ENCODE data around the gene HNF1A.

DNA sequence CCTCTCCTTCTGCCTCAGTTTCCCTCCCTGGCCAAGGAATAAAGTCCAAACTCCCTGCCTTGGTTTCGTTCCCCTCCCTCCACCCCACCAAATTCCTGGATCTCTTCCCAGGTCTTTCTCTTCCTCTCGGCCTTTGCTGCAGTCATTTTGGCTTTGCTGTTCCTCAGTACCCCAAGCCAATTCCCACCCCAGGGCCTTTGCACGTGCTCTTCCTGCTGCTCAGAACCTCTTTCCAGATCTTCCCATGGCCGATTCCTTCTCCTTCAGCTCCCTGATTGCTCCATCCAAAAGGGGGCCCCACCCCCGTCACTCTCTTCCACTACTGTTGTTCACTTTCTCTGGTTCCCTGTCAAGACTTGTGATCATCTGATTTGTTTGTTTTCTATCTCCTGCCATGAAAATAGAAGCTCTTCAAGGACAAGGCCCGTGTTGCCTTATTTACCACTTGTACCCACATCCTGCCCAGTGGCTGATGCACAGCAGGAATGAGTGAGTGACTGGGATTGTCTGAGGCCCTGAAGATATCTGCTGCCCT, 3.1 kb downstream of the HNF1A start:
- TF ChIP-seq TAF1 (IDR thresholded peaks at IDR 0.05; ENCODE audit: low read depth) (no peak), CTCF (IDR thresholded peaks at IDR 0.05; ENCODE audit: poor library complexity, severe bottlenecking) (no peak), REST (IDR thresholded peaks at IDR 0.05; ENCODE audit: borderline replicate concordance) (no peak), EZH2 (IDR thresholded peaks at IDR 0.05; ENCODE audit: borderline replicate concordance, insufficient read depth, low read length, poor library complexity, severe bottlenecking) (no peak), RAD21 (conservative IDR thresholded peaks at IDR 0.05) (no peak), POLR2AphosphoS5 (IDR thresholded peaks at IDR 0.05) (no peak), MXI1 (conservative IDR thresholded peaks at IDR 0.05; ENCODE audit: poor library complexity, severe bottlenecking) (no peak)
